HG02610 (cell line): ENCODE data around the gene ACTR1B.
"Not testable (repeated sequence)": the region's sequence is repeated elsewhere in the genome, so short reads cannot be mapped to it uniquely, and the experiment has no call there.

Experiments
- ATAC-seq: cut with Tn5 transposase; IDR thresholded peaks from one replicate; pipeline ENCODE4 v1.9.1; 2021; ENCODE audit warnings: mild to moderate bottlenecking, moderate library complexity; ENCODE audit not compliant: unreplicated experiment

The ACTR1B gene

DNA sequence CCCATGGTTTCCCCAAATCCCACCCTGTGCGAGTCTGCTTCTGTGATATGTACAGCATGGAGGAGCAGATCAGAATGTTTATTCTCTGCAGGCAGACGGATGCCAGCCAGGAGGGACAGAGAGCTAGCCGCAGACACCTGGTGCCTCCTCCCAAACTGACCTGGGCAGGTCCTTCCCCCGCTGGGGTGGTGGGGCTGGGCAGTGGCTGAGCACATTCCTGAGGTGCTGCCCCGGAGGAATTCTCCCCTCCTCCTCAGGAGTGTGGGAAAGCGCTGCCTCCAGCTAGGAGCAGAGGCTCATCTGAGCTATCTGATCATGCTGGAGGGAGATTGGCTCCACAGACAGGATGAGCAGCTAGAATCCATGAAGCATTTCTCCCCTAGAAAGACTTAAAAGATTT lies 27.3 kb upstream of the ACTR1B start:
- ATAC-seq, result no peak

DNA sequence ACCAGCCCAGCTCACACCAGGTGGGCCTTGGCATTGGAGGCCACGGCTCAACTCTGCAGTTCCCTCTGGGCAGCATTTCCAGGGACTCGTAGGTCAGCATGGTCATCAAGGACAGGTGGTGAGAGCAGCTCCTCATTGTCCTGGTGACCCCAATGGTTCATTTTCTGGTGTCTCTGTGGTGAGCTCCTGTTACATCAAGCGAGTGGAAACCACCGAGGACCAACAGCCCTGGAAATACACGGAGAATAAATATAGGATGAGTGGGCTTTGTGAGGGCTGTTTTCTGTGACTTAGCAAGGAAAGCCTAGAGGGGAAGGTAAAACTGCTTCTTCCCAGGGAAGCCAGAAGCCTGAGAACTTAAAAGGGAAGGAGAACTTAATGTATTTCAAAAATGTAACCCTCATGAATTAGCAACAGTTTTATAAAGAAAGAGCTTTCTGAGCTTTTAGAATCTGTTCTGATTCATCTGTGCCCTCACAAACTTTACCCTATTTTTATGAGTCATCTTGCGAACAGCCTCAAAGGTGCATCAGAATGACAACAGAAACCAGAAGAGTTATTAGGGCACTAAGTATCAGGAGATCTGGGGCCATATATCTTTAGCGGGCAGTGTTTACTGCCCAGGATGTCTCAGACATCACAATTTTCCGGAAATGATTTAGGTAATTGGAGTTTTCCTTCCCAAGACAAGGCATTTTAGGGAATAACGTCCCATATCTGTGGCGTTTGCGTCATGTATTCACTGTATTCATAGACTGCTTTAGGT lies 24.4 kb upstream of the ACTR1B start:
- peak; percentile 85 for ATAC-seq

DNA sequence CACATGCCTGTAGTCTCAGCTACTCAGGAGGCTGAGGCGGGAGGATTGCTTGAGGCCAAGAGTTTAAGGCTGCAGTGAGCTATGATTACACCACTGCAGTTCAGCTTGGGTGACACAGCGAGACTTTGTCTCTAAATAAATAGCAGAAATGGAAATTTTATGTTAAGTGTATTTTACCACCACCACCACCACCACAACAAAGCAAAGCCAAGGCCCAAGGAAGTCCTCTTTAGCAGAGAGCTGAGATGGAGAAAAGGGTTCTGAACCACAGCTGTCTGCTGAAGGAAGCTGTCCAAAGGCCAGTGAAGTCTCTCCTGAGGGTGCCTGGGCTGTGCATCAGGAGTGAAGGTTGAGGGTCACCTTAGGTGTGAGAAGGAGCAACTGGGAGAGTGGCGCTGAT lies 23.4 kb upstream of the ACTR1B start:
- not testable (repeated sequence) for ATAC-seq

DNA sequence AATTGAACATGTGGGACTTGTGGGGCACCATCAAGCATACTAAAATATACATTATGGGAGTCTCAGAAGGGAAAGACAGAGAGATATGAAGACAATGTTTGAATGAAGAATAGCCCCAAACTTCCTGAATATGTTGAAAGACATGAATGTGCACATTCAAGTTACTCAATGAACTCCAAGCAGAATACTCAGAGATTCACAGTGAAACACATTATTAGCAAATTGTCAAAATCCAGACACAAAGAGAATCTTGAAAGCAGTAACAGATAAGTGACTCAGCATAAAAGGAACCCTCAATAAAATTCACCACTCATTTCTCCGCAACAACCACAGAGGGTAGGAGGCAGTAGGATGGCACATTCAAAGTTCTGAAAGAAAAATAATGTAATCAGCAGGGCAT lies 14.5 kb upstream of the ACTR1B start:
- no peak for ATAC-seq

DNA sequence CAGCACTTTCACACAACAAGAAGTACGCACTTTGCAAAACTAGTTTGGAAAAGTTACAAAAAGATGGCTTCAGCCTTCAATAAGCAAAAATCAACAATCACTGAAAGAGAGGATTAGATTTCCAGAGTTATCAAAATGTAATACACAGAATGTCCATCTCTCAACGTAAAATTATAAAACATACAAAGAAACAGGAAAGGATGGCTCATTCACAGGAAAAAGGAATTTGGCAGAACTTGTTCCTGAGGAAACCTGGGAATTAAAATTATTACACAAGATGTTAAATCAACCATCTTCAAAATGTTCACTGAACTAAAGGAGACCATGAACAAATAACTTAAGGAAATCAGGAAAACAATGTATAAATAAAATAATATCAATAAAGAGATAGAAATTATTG lies 13.6 kb upstream of the ACTR1B start:
- no peak for ATAC-seq

DNA sequence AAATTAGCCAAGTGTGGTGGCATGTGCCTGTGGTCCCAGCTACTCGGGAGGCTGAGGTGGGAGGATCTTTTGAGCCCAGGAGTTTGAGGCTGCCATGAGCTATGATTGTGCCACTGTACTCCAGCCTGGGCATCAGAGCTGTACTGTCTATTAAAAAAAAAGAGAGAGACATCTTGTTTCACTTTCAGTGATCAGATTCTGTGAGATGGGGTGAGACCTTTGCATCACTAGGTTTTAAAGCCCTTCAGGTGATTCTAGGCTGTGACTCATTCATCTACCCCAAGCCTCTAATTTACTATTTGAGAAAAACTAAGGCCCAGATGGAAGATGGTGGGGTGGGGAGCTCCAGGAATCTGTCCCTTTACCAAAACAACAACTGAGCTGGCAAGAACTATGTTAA lies 12.8 kb upstream of the ACTR1B start:
- peak; percentile 33 for ATAC-seq

DNA sequence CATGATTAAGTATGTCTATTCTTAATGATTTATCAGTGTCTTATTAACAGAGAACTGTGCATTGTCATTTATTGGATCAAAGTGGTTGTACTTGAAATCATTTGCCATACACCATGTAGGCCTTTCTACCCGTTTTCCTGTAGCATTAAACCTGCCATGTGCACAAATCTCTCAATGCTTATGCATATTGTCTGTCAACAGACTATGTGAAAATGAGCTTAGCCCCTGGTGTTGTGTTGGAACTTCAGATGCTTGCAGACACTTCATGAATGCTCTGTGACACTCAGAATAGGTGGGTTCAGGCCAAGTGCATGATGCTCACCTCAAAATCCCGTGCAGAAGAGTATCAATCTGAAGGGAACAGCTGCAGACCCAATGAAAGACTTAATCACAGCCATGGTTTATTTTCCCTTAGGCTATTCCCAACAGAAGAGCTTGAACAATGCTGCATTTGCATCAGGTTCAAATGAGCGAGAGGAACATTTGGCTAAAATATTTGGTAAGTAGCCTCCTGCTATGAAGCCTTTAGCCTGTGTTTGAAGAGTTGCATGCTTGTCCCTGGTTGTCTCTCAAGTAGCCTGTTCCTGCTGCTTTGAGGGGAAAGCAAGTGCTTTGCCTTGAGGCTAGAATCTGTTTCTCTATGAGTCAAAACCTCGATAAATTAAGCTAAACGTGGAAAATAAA lies 11.7 kb upstream of the ACTR1B start:
- ATAC-seq, result no peak

DNA sequence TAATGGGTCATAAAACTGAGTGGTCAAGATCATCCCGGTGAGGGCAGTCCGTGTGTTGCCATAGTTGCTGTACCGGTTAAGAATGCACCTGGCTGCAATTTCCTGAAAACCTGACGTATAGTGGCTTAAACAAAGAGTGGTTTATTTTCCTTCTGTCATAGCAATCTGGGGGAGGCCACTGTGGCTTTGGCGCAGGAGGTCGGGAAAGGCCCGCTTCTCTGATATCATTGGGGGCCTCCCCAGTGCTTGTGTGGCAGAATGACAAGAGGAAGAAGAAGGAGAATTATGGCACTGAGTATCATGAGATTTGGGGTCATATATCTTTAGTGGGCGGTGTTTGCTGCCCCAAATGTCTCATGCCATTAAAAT lies 10.1 kb upstream of the ACTR1B start:
- no peak for ATAC-seq

DNA sequence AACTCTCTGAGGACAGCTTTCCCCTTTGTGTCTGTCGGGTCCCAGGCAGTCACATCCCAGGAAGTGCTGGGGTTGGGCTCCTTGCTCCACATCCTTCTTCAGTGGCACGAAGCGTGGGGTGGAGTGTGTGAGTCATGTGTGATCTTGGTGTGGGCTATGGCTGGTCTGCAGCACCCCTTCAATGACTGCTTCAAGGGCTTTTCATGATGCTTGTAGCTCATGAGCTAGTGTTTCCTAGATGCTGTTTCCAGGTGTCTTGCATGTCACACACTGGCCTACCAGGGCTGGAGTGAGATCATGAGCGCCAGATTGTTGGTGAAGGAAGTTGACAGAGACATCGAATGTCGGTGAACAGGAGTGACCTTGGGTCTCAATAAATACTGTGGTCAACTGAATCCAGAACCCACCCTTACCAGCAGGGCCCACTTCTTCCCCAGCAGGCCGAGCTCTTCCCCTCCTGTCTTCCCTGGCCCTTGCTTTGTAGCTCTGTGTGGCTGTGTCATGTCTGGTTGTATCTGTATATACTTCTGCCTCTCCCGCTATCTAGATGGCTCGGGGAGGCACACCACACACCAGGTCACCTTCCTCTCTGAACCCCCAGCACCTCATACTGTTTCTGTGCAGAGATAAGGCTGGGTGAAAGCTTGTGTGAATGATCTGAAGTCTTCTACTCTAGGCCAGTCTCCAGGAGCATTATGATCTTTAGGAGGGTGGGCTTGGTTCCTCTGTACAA lies 9.5 kb upstream of the ACTR1B start:
- no peak for ATAC-seq

DNA sequence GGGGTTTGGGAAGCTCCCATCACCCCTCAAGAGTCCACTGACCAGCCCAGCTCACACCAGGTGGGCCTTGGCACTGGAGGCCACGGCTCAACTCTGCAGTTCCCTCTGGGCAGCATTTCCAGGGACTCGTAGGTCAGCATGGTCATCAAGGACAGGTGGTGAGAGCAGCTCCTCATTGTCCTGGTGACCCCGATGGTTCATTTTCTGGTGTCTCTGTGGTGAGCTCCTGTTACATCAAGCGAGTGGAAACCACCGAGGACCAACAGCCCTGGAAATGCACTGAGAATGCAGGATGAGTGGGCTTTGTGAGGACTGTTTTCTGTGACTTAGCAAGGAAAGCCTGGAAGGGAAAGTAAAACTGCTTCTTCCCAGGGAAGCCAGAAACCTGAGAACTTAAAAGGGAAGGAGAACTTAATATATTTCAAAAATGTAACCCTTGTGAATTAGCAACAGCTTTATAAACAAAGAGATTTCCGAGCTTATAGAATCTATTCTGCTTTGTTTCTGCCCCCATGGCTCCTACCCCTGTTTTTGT lies 8.8 kb upstream of the ACTR1B start:
- not testable (repeated sequence) for ATAC-seq

DNA sequence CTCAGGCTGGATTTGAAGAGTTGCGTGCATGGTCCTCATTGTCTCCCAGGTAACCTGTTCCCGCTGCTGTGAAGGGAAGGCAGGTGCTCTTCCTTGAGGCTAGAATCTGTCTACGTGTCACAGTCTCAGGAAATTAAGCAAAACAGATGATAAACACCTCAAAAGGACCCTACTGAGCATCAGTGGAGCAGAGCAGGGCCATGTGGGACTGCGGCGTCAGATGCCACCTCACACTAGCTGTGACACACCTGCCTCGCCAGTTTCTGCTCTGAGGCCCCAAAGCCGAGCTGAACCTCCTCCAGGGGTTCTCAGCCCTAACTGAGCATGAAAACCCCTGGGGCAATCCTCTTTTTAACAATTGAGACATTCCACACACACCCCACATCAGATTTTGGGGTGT lies 7.7 kb upstream of the ACTR1B start:
- no peak for ATAC-seq

DNA sequence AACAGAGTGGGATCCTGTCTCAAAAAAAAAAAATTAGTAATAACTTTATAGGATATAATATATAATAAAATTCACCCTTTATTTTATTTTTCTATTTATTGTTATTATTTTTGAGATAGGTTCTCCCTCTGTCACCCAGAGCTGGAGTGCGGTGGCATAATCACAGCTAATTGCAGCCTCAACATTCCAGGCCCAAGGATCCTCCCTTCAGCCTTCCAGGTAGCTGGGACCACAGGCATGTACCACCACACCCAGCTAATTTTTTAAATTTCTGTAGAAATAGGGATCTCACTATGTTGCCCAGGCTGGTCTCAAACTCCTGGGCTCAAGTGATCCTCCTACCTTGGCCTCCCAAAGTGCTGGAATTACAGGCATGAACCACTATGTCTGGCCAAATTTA lies 6.6 kb upstream of the ACTR1B start:
- no peak for ATAC-seq

DNA sequence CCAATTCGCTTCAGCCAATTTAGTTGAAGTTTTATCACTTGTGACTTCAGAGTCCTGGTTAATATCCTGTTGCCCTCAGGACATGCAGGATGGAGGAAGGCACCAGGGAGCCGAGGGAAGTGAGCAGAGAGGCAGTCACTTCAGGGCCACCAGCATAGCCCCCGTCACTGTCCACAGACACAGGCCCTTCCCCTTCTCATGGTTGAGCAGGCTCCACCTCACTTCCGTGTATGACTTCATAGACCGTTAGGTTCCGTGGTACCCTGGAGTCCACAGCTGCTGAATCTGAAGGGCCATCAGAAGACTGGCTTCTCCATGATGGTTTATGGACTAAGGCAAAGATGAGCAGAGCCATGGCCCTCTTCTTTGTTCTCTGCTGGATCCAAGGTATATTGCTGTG lies 5.6 kb upstream of the ACTR1B start, which contains the start of gene C2orf92:
C2orf92 (plus strand) TSS at position 266 of the 400 bp plus-strand sequence; CDS start at position 342, 76 bp downstream.
- ATAC-seq, result no peak

DNA sequence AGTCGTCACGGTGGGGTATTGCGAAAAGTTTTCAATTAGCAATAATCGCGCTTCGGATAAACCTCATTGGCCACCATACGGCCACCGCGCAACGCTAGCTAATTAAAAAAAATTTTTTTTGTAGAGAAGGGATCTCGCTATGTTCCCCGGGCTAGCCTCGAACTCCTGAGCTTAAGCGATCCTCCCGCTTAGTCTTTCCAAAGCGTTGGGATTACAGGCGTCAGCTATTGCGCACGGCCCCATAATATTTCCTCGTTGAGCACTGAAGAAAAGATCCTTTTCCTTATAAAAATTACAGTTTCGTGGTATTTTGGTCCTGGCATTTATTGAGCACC lies 759 bp upstream of the ACTR1B start:
- ATAC-seq, result no peak

DNA sequence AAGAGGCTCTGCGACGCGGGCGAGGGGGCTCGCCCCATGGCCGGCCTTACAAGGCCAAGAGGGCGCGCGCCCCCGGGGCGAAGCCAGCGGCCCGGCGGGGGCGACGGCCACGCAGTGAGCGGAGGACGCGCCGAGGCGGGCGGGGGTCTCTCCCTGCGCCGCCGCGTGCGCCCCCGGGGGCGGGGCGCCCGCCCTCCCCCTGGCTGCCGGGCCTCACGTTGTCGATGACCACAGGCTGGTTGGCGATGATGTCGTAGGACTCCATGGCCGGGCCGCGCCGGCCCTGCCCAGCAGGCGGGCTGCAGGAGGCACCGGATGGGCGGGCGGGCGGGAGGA lies 250 bp downstream of the ACTR1B start:
- ATAC-seq, result no peak

DNA sequence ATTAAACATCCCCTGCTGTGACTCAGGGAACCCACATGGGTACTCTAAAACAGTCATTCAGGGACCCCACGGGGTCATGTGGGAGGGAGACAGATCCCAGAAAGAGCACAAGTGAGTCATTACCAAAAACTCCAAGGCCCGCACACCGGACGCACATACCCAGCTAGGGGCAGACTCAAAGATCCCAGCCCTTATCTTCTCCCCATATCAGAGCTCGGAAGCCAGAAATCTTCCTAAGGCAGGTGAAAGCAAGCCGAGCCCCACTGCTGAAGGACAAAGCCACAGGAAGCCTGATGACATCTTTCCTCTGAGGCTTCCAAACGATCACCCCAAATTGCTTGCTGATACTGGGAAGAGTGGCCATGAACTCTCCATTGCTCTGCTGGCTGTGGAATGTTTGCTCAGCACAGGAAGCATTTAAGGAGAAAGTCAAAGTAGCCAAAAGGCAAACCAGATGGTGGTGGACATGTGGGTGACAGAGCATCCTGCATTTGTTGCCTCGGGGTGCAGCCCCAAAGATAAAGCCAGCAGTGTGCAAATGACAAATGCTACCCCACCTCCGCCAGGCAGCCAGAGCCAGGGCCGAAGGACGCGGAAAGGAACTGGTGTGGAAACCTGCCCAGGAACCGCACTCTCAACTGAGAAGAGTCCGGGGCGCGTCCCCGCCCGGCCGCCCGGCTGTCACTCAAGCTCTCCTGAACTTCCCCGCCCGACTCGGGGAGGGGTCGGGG lies 784 bp downstream of the ACTR1B start:
- peak; percentile 50 for ATAC-seq

DNA sequence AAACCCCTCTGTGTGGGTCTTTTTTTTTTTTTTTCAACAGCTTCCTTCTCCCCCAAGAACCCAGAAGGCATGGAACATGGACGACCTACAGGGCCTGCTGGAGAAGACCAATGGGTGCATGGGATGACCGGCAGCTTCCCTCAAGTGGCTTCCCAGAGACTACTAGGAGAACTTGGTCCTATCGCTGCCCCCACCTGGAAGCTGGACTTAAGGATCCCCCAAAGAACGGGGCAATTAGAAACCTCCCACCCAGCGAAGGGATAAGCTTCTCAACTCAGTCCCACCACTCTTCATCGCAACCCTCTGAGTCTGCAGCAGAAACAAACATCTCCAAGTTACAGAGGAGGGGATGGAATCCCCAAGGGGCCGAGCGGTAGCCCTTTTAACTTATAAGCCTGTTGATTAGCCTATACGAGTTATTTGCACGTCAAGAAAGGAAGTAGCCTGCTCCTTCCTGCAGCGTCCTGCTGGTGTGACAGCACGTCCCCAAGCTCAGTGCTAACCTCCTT lies 1.4 kb downstream of the ACTR1B start:
- no peak for ATAC-seq

DNA sequence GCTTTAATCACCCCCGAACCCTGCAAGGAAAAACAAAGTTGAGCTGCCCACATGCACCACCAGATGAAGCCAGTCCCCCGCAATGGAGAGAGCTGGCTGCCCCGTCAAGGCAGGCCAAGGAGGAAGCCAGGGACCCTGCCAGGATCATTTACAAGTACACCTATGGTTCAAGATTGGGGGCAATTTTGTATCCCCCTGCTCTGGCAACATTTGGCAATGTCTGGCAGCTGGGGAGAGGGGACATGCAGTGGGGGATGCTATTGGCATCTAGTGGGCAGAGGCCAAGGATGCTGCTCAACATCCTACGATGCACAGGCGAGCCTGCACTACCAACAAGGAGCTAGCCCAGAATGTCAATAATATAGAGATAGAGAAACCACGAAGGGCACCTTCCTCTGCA lies 1.9 kb downstream of the ACTR1B start:
- ATAC-seq, result no peak

DNA sequence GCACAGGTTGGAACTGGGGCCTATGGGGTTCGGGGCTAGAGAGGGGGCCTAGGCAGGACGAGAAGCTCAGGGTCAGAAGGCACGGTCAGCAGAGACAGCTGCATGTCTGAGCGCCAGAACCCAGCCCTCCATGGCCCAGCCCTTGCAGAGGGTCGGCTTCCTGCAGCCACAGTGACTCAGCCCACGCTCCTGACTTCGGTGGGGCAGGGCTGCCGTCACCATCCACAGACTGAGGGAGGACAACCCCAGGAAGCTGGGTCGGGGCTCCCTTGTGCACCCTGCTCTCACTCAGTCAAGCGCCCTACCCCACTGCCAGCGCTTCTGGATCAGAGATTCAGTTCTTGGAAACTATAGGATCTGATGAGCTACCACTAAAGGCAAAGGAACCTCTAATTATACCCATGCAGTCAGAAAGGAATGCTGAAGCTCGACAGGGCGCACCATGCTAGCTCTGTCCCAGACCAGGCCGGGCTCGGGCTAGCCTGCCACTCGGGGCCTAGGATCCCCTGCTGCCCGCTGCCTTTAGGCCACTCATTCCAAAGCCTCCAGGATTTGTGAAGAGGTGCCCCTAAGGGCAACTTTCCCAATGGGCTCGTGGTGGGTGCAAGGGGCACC lies 3.0 kb downstream of the ACTR1B start:
- ATAC-seq, result no peak

DNA sequence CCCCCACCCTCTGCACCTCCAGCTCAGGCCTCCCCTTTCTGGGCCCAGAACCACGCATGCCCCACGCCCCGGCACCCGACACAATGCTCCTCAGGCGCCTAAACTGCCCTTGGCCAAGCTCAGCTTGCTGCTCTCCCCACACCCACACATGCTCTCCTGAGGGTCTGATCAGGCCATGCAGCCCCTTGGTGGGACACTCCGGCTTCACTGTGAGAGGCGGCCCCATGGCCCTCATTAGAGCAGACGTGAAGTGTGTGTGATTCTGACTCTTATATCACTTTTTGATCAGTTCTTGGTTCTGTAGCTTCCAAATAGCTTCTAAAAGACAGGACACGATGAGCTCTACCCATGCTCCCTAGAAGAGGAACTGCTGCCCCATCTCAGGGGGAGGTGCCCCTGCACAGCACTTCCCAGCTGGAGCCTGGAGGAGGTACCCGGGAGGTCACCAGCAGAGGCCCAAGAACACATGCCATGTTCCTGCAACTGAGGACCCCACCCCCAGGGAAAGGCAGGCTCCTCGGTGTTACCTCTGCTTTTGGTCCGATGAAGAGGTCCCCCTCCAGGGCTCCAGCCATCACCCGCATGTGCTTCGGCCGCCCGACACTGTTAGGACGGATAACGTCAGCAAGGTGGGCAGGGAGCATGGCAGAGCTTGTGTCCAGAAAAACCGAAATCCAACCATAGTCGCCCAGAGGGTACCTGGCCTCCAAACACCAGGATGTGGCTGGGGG lies 3.6 kb downstream of the ACTR1B start:
- ATAC-seq, result no peak
